ENCODE measurements around the gene OSBPL5.

The OSBPL5 gene

GRCh38 chr11:3192511-3193372 is 27.6 kb upstream of the OSBPL5 start:
- no peak for TF ChIP-seq CTCF (IDR thresholded peaks at IDR 0.05; ENCODE audit: insufficient read depth, low read depth, low read length, missing control alignments)
- no peak for DNase-seq (ENCODE audit: low read depth)
- no peak overlapping the region for H3K4me3 ChIP-seq (ENCODE audit: low read depth, low read length)

- no peak for TF ChIP-seq CTCF (IDR thresholded peaks at IDR 0.05; ENCODE audit: insufficient read depth, low read depth, low read length, missing control alignments)
- H3K4me3 ChIP-seq (ENCODE audit: low read depth, low read length), result no peak overlapping the region
- no peak for DNase-seq (ENCODE audit: low read depth)
These were observed 26.6 kb upstream of the OSBPL5 start for GRCh38 chr11:3191586-3192324.

DNA sequence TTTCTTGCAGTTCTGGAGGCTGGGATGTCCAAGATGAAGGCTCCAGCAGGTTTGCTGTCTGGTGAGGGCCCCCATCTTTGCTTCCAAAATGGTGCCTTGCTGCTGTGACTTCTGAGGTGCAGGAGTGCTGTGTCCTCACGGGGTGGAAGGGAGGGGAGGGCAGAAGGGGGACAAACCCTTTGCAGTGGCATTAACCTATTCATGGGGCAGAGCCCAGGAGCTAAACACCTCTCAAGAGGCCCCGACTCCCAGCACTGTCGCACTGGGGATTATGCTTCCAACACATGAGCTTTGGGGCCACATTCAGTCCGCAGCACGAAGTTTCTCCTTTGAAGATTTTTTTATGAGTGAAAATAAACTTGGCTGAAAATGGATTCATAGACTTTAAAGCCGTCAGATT is 25.5 kb upstream of the OSBPL5 start:
- TF ChIP-seq CTCF (IDR thresholded peaks at IDR 0.05; ENCODE audit: insufficient read depth, low read depth, low read length, missing control alignments), result no peak
- H3K4me3 ChIP-seq (ENCODE audit: low read depth, low read length), result no peak overlapping the region
- DNase-seq (ENCODE audit: low read depth), result no peak

DNA sequence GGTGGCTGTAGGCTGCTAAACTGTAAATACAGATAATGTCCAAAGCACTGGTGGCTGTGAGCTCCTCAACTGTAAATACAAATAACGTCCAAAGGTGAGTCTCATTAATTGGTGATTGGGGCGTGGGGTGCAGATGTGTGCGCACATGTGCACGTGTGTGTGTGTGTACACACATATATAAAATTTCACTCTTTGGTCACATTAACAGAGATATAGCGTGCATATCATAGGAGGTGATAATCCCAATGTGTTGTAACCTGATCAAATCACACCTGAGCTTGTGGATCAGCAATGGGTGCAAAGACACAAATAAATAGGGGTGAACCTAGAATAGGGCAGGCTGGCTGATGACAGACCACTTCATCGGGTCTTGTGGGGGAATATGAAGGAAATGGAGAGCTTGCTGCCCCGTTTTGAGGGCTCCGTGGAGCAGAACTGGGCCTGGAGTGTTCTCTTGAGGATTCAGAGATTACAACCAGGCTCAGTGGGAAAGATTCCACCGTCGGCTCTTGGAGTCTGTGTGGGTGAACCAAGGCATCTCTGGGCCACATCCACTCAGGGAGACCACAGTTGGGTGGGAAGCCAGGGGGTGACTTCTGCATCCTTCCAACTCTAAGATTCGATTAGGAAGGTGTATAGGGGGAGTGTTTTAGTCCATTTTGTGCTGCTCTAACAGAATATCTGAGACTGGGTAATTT is 24.9 kb upstream of the OSBPL5 start:
- H3K4me3 ChIP-seq (ENCODE audit: low read depth, low read length), result no peak overlapping the region
- DNase-seq (ENCODE audit: low read depth), result no peak
- no peak for TF ChIP-seq CTCF (IDR thresholded peaks at IDR 0.05; ENCODE audit: insufficient read depth, low read depth, low read length, missing control alignments)

DNA sequence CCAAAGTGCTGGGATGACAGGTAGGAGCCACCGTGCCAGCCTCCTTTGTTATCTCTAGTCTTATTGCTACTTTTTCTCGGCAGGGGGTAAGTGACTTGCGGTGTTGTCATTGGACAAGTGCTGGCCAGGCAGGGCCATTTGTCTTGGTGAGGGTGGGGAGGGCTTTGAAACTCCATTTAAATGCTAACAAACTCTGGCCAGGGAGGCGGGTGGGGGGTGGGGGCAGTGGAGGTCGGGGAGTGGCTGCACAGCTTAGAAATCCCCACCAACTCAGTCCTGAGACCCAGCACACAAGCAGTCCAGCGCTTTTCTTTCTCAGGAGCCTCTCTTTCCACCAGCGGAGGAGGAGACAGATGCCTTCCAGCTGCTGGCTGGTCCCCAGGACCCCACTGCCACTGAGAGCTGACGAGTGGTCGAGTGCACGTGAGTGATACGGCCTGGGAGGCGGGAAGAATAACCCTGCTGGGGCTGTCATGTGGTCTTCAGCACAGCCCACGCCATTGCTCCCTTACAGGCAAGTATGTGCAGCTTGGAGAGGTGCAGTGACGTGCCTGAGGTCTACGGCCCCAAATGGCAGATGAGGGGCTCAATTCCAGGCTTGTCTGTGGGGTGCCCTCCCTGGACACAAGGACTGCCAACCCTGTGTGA is 24.2 kb upstream of the OSBPL5 start:
- no peak overlapping the region for H3K4me3 ChIP-seq (ENCODE audit: low read depth, low read length)
- DNase-seq (ENCODE audit: low read depth), result no peak
- TF ChIP-seq CTCF (IDR thresholded peaks at IDR 0.05; ENCODE audit: insufficient read depth, low read depth, low read length, missing control alignments), result no peak

- TF ChIP-seq CTCF (IDR thresholded peaks at IDR 0.05; ENCODE audit: insufficient read depth, low read depth, low read length, missing control alignments), result no peak
- DNase-seq (ENCODE audit: low read depth), result no peak
- no peak overlapping the region for H3K4me3 ChIP-seq (ENCODE audit: low read depth, low read length)
These were observed 23.5 kb upstream of the OSBPL5 start for GRCh38 chr11:3188496-3189195.
